Activated naive CD8-positive, alpha-beta T cell (primary cell): ENCODE data around the gene ZC3H4.
A peak's percentile ranks its signal among the peaks of the same experiment; 100 is the strongest.

Source experiments
- H3K27ac Mint-ChIP-seq: one replicate; pipeline ENCODE4 v1.8.0; 2021; ENCODE audit warnings: mixed read lengths
- H3K27me3 Mint-ChIP-seq: one replicate; pipeline ENCODE4 v1.8.0; 2021; ENCODE audit warnings: mixed read lengths
- H3K36me3 Mint-ChIP-seq: one replicate; pipeline ENCODE4 v1.8.0; 2021; ENCODE audit warnings: mixed read lengths
- H3K4me1 Mint-ChIP-seq: one replicate; pipeline ENCODE4 v1.8.0; 2021; ENCODE audit warnings: low read depth, mixed read lengths
- H3K4me3 Mint-ChIP-seq: one replicate; pipeline ENCODE4 v1.8.0; 2021; ENCODE audit warnings: mild to moderate bottlenecking, mixed read lengths
- H3K9me3 Mint-ChIP-seq: one replicate; pipeline ENCODE4 v1.8.0; 2021; ENCODE audit warnings: low read depth, mixed read lengths

Gene ZC3H4

DNA sequence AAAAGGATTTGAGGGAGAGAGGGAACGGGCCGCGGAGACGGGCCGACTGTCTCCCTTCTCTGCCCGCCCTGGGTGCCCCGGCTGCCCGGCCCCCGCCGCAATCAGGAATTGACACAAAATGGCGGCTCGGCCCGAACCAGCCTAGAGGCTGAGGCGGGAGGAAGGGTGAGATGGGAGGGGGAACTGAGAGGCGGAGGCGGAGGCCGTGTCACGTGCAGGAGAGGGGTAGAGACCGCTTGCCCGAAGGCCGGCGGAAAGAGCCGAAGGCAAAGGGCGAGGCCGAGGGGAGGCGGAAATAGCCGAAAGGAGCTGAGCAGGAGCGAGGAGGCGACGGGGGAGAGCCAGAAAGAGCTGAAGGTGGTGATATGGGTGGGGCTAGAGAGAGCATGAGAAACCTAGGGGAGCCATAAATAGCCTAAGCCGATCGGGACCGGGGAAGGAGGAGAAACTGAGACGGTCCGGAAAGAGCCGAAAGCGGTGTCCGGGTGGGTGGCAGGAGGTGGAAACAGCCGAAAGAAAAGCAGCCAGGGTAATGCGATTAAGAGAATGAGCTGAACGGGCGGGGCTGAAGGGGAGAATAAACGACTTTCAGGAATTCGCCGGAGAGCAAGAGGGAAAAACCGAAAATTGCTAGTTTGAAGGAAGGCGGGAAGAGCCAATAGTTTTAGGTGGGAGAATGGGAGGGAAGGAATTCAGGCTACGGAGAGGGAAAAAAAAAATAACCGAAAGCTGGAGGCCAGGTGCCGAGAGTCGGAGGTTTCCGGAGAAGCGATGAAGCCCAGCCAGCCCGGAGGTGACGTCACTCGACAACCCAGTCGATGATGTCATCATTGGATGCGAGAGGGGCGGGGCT, at the start of gene ZC3H4:
Gene ZC3H4 (minus strand): TSS at position 780 of the 853 bp plus-strand sequence. CDS start 1,192 bp downstream, outside the sequence.
- Mint-ChIP-seq H3K4me3 (peak within 1 kb of the TSS; percentile 97), H3K36me3 (peaks cover 11% of the 10 kb centered on the region), H3K27me3 (no peaks in the 10 kb centered on the region), H3K9me3 (no peaks in the 10 kb centered on the region), H3K4me1 (peaks cover 30% of the 10 kb centered on the region), H3K27ac (peak within 1 kb of the TSS; percentile 100)

DNA sequence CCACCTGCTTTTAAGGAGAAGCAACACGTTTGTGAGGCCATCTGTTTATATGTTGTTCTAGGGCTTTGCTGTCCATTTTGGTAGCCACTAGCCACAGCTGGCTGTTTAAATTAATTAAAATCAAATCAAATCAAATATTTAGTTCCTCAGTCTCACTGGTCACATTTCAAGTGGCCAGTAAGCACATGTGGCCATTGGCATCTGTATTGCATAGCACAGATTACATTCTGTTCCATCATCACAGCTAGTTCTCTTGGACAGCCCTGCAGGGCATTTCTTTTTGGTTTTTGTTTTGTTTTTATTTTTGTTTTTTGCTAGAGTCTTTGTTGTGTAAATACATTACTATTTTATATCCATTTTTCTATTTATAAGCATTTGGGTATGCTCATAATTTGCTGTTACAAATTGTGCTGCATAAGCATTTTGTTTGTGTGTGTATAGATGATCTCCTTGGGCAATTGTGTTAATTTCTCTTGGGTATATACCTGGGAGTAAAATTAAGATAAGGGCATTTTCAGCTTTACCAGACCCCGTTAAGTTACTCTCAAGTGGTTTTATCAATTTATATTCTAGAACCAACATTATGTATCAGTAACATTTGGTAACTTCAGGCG, 48.4 kb upstream of the ZC3H4 start:
- no peaks in the 10 kb centered on the region for H3K9me3 Mint-ChIP-seq
- peak overlapping the region; percentile 46 for H3K4me3 Mint-ChIP-seq
- no peaks in the 10 kb centered on the region for H3K27me3 Mint-ChIP-seq
- peaks cover 5% of the 10 kb centered on the region for H3K36me3 Mint-ChIP-seq
- peak overlapping the region; percentile 84 for H3K27ac Mint-ChIP-seq
- peaks cover 68% of the 10 kb centered on the region for H3K4me1 Mint-ChIP-seq

DNA sequence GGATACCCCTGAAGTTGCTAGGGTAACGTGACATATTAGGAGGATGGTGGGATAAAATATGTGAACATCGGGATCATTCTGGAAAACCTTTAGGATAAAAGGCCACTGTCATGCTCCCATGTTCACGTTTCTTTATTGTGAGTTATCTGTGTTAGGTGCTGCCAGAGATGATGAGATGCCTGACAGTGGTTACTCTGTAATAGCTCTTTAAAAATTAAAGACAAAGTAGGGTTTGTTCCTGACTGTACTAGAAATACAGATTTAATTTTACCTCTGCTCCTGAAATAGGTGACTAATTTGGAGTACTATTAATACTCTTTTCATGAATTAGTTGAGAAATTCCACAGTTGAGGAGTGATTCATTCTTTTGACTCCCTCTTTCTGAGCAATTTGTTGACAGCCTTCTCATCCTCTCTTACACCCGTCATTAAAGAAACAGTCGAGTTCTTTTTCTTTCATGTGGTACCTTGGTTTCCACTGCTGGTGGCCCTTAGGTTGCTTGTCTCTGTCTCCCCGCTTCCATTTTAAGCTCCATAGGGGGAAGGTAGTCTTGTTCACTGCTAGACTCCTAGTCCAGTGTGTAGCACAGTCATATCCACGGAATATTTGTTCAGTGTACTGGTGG, 45.4 kb upstream of the ZC3H4 start:
- no peaks in the 10 kb centered on the region for H3K27me3 Mint-ChIP-seq
- peak overlapping the region; percentile 93 for H3K27ac Mint-ChIP-seq
- H3K4me3 Mint-ChIP-seq, result peak overlapping the region; percentile 74
- no peaks in the 10 kb centered on the region for H3K9me3 Mint-ChIP-seq
- H3K4me1 Mint-ChIP-seq, result peaks cover 70% of the 10 kb centered on the region
- peaks cover 8% of the 10 kb centered on the region for H3K36me3 Mint-ChIP-seq

DNA sequence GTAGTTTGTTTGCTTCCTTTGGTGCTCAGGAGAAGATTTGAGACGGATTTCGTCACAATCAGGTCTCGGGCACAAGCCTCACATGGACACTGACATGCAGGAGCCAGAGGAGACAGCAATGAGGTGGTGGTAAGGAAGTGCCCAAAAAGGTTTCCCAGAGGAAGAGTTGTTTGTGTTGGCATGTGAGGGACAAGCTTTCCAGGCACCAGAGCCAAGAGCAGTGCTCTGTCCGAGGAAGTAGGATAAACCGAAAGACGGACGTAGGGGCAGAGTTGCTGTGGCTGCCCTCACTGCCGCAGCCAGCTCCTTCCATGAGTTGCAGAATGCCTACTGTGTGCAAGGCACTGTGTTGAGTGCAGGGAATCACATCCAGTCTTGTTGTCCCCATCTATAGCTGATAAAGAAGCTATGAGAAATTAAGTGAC, 44.8 kb upstream of the ZC3H4 start:
- Mint-ChIP-seq H3K27me3 (no peaks in the 10 kb centered on the region), H3K27ac (peak overlapping the region; percentile 93), H3K4me1 (peaks cover 70% of the 10 kb centered on the region), H3K4me3 (peak overlapping the region; percentile 74), H3K9me3 (no peaks in the 10 kb centered on the region), H3K36me3 (peaks cover 8% of the 10 kb centered on the region)

DNA sequence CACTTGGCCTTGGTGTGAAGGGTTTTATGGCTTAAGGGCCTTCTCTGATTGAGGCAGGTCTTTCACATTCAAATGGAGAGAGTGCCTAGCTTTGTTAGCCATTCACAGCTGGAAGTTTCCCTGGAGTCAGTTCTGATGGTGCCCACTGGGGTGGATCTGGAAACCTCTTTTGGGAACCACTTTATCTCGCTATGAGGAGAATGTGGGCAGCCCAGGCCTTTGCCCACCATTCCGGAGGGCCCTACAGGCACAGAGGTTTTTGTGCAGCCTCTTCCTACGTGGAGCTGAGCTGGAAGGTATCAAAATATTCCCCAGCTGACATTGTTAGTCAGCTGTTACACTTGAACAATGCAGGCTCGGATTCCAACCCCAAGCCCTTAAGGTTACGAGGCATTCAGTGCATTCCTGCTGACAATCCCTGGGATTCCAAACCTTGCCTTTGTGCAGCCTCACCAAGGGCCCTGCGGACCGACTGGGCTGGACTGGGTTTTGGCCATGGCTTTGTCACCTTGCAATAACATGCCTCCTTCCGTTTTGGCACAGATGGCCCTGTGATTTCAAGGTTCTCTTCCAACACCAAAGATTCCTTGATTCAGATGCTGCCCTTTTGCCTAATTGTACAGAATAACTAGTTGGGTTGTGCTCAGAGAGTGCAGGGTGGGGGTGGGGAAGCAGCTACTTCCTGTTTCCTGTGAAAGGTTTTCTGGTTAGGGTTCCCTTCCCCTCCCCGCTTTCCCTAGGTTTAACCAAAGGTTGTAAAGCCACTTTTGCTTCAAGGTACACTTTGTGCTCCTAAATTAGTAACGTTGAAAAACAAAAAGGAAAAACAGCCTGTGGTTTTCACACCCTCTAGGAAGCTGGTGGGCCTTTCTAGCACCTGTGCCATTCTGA, 44.1 kb upstream of the ZC3H4 start:
- peak overlapping the region; percentile 74 for H3K4me3 Mint-ChIP-seq
- H3K27ac Mint-ChIP-seq, result peak overlapping the region; percentile 93
- peaks cover 72% of the 10 kb centered on the region for H3K4me1 Mint-ChIP-seq
- no peaks in the 10 kb centered on the region for H3K9me3 Mint-ChIP-seq
- H3K27me3 Mint-ChIP-seq, result no peaks in the 10 kb centered on the region
- peaks cover 10% of the 10 kb centered on the region for H3K36me3 Mint-ChIP-seq

DNA sequence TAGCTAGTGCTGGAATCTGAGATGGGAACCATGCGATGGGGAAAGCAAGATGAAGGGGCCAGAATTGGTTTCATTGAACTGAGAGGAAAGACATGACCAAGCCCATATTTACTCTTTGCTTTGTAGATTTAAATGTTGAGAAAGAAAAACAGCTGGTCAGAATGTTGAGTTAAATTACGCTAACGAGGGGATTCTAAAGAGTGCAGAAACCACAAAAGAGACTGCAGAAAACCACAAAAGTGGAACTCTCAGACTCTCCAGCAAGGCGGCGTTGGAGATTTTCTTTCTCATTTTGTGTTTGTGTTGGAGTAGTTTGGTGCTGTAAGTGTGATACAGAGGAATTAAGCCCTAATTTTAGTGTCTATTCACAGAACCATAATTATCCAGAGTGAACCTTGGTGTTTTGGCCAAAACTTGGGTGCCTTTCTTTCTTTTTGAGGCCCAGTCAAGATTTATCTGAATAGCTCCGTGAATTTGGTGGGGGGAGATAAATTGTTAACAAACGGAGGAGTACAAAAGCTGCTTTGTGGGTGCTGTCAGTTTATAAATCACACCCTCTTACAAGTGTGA, 43.4 kb upstream of the ZC3H4 start:
- H3K4me1 Mint-ChIP-seq, result peaks cover 69% of the 10 kb centered on the region

DNA sequence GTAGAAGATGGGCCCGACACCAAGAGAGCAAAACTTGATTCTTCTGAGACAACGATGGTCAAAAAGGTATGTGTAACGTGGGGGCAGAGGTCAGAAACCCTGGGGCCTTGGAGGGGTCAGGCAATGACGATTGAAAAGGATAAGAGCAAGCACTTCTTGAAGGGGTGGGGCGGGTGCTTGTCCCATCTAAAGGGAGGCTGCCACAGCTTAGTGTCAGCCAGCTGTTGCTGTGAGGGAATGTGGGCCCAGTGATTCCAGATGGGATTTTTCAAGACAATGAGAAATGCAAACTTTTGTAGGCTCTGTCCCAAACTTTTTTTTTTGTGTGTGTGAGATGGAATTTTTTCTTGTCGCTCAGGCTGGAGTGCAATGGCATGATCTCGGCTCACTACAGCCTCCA, 41.6 kb upstream of the ZC3H4 start:
- peak overlapping the region; percentile 64 for H3K27ac Mint-ChIP-seq
- H3K4me1 Mint-ChIP-seq, result peaks cover 66% of the 10 kb centered on the region
- H3K4me3 Mint-ChIP-seq, result peak overlapping the region; percentile 30
- peaks cover 16% of the 10 kb centered on the region for H3K36me3 Mint-ChIP-seq
- H3K9me3 Mint-ChIP-seq, result no peaks in the 10 kb centered on the region
- no peaks in the 10 kb centered on the region for H3K27me3 Mint-ChIP-seq

More for the DNA sequence above, 43.4 kb upstream of the ZC3H4 start:
- Mint-ChIP-seq H3K27me3 (no peaks in the 10 kb centered on the region), H3K9me3 (no peaks in the 10 kb centered on the region), H3K27ac (peak overlapping the region; percentile 93), H3K4me3 (peak overlapping the region; percentile 74), H3K36me3 (peaks cover 10% of the 10 kb centered on the region)

- Mint-ChIP-seq H3K27me3 (no peaks in the 10 kb centered on the region), H3K4me1 (peaks cover 58% of the 10 kb centered on the region), H3K36me3 (peaks cover 18% of the 10 kb centered on the region)
These were observed 39.7 kb upstream of the ZC3H4 start for GRCh38 chr19:47153266-47153665.

GRCh38 chr19:47152632-47153031, 39.1 kb upstream of the ZC3H4 start:
- peak overlapping the region; percentile 70 for H3K27ac Mint-ChIP-seq
- peaks cover 21% of the 10 kb centered on the region for H3K36me3 Mint-ChIP-seq
- H3K27me3 Mint-ChIP-seq, result no peaks in the 10 kb centered on the region
- peaks cover 57% of the 10 kb centered on the region for H3K4me1 Mint-ChIP-seq
- H3K4me3 Mint-ChIP-seq, result no peak overlapping the region
- no peaks in the 10 kb centered on the region for H3K9me3 Mint-ChIP-seq

More at GRCh38 chr19:47153266-47153665, 39.7 kb upstream of the ZC3H4 start:
- Mint-ChIP-seq H3K27ac (peak overlapping the region; percentile 47), H3K4me3 (no peak overlapping the region), H3K9me3 (no peaks in the 10 kb centered on the region)

- no peaks in the 10 kb centered on the region for H3K9me3 Mint-ChIP-seq
- no peak overlapping the region for H3K27ac Mint-ChIP-seq
- H3K4me1 Mint-ChIP-seq, result peaks cover 54% of the 10 kb centered on the region
- no peaks in the 10 kb centered on the region for H3K27me3 Mint-ChIP-seq
- peaks cover 21% of the 10 kb centered on the region for H3K36me3 Mint-ChIP-seq
- no peak overlapping the region for H3K4me3 Mint-ChIP-seq
These were observed 38.6 kb upstream of the ZC3H4 start for GRCh38 chr19:47152205-47152604.

GRCh38 chr19:47151627-47152026, 38.1 kb upstream of the ZC3H4 start:
- Mint-ChIP-seq H3K27ac (peak overlapping the region; percentile 73), H3K9me3 (no peaks in the 10 kb centered on the region), H3K4me3 (no peak overlapping the region), H3K4me1 (peaks cover 54% of the 10 kb centered on the region), H3K36me3 (peaks cover 21% of the 10 kb centered on the region), H3K27me3 (no peaks in the 10 kb centered on the region)

- peak overlapping the region; percentile 70 for H3K4me3 Mint-ChIP-seq
- H3K4me1 Mint-ChIP-seq, result peaks cover 72% of the 10 kb centered on the region
- peak overlapping the region; percentile 94 for H3K27ac Mint-ChIP-seq
- peaks cover 17% of the 10 kb centered on the region for H3K36me3 Mint-ChIP-seq
- no peaks in the 10 kb centered on the region for H3K9me3 Mint-ChIP-seq
- no peaks in the 10 kb centered on the region for H3K27me3 Mint-ChIP-seq
These were observed 33.3 kb upstream of the ZC3H4 start for GRCh38 chr19:47146920-47147319.

DNA sequence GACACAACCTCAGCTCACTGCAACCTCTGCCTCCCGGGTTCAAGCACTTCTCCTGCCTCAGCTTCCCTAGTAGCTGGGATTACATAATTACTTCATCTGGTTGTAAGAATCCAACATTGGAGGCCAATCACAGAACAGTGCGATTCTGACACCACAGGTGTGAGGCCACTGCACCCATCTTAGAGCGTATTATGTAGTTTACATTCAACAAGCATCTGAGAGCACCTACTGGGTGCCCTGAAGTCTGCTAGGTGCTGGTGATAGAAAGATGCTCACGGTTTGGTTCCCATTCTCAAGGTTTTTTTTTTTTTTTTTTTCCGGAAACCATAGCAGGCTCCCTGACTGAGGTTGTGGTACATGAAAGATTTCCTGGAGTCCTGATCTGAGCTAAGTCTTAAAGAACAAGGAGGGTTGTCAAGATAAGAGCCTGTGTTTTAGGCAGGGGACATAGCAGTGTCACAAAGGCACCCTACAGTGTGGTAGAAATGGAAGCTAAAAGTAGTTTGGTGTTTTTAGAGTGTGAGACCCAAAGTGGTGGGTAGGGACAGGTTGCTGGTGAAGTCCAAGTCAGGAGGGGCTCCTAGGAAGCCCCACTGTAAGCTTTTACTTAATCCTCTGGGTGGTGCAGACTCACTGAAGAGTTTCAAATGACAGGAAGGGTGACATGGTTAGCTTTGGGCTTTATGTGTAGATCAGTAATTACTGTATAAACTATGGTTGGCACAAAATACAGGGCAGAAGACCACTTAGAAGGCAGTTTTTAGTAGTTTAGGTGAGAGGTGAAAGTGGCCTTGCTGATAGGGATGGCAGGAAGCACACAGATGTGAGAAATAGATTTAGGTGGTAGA, 32.3 kb upstream of the ZC3H4 start:
- Mint-ChIP-seq H3K4me3 (peak overlapping the region; percentile 52), H3K36me3 (peaks cover 15% of the 10 kb centered on the region), H3K9me3 (no peaks in the 10 kb centered on the region), H3K27ac (peak overlapping the region; percentile 94), H3K27me3 (no peaks in the 10 kb centered on the region), H3K4me1 (peaks cover 75% of the 10 kb centered on the region)
